ENCODE results near the gene ZNF423.

DNA sequence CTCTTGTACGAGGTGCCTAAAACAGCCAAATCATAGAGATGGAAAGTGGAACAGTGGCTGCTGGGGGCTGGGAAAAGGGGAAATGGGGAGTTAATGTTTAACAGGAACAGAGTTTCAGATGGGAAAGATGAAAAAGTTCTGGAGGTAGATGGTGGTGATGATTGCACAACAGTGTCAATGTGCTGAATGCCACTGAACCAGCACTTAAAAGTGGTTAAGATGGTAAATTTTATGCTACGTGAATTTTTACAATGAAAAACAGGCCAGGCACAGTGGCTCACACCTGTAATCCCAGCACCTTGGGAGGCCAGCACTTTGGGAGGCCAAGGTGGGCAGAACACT lies 351.9 kb downstream of the ZNF423 start:
- TF ChIP-seq TAF1 (IDR thresholded peaks at IDR 0.05; ENCODE audit: low read depth, low read length) (no peak), POLR2A (IDR thresholded peaks at IDR 0.05; ENCODE audit: low read depth, low read length) (no peak), SPI1 (IDR thresholded peaks at IDR 0.05; ENCODE audit: low read depth, low read length) (no peak), POLR2AphosphoS5 (IDR thresholded peaks at IDR 0.05; ENCODE audit: low read depth, low read length) (no peak)

All from GM12891 (cell line).